Measurements from ENCODE around the gene TNFRSF4.

TNFRSF4 gene

DNA sequence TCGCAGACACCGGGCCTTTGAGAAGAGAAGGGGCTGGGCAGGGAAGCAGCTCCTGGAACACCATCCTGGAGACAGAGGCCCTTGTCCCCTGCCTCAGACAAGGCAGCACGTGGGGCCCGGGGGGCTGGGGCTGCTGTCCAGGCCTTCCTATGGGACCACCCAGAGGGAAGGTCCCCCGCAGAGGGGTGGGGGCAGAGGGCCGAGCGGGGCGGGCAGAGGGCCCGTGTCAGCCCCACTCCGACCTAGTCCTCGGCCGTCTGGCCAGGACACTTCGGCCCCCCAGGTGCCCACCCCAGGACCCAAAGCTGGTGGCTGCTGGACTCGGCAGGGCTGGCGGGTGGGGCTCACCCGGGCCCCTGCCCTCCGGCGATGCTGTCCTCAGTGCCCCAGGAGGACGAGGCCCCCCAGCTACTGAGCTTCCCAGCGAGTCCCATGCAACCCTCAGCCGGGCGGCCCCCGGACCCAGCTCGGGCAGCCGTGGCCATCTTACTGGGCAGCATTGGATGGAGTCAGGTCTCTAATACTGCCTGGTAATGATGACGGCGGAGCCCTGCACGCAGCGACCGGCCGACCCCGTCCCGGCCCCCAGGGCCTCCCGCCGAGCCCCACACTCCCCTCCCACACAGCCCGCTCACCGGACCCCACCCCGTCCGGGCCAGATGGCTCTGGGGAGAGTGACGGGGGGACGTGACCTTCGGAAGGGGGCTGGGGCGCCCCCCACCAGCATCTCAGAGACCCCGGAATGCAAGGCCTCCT is 47.1 kb downstream of the TNFRSF4 start:
- DNase-seq: no peak

DNA sequence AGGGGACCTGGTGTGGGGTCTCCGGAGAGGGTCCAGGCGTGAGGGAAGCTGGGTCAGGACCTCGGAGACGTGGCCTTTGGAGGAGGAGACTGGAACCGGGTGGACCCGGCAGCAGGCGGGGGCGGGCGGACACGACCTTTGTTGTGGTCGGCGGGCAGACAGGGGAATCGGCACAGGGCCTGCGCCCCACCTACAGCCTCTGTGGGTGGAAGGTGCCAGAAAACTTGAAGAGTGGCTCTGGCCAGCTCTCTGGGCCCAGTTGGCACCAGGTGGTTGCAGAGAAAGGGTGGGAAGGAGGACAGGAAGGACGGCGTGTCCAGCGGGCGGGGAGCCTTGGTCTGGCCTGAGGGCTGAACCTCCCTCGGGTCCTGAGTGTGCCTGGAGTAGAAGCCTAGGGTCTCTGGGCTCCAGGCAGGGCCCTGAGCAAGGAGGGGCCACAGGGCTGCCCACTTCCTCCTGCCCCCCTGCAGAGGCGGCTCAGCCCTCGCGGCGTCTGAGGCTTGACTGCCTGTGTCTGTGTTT is 48.0 kb downstream of the TNFRSF4 start:
- no peak for DNase-seq

DNA sequence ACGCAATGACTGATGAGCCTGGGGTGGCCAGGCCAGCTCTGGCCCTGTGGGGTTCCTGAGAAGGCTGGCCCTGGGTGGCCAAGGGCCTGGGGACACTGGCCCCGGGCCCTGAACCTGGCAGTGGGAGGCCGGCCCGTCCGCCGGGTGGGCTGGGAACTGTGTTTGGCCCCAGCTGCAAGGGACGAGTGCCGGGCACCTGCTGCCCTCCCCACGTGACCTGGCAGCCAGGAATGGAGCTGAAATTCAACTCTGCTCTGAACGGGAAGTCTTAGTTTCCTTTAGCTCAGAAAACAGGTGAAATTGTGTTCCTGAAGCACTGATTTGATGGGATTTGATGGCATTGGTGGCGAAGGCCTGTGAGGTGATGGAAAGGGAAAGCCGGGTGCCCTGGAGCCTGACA is 48.5 kb downstream of the TNFRSF4 start:
- no peak for DNase-seq

DNA sequence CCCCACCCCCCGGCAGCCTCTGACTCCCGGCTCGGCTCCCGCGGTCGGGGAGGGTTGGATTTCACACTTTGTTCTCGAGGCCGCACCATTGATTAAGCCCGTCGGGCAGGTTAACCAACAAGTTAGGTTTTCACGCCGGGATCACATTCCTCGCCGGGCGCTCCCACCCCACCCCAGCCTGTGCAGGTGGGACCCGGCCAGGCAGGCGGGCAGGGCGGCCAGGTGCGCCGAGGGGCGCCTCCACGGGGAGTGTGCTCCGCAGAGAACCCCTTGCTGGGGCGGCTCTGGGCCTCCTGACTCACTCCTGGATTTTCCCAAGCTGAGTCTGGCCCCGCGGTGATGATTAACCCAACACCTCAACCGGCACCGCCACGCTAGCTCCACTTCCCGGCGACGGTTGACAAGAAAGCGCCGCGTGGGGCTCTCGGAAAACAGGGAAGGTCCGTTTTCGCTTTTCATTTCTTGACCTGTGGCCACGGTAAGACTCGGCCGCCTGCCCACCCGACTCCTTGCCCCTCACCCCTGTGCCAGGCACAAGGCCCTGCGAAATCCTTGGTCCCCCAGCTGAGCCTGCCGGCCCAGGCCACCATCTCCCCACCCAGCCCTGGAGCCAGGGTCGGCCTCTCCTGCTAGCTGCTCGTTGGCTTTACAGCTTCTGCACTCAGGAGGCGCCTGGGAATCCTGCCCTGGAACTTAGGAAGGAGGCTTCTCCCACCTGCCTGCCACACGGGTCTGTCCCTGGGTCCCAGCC is 49.1 kb downstream of the TNFRSF4 start:
- DNase-seq: no peak

DNA sequence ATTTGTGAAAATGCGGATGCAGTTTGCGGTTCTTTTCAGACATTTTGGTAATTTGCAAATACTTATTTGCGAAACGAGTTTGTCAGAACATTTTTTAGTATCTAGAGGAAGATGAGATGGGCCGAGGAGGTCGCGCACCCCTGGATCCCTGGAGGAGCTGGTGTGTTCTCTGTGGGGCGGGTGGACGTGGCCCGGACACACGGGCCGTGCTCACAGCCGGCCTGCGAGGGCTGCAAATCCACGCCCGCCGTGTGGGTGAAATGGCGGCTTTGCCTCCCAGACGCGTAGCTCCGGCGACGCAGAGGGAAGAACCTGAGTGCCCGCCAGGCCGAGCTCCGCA is 49.6 kb downstream of the TNFRSF4 start:
- DNase-seq: no peak

DNA sequence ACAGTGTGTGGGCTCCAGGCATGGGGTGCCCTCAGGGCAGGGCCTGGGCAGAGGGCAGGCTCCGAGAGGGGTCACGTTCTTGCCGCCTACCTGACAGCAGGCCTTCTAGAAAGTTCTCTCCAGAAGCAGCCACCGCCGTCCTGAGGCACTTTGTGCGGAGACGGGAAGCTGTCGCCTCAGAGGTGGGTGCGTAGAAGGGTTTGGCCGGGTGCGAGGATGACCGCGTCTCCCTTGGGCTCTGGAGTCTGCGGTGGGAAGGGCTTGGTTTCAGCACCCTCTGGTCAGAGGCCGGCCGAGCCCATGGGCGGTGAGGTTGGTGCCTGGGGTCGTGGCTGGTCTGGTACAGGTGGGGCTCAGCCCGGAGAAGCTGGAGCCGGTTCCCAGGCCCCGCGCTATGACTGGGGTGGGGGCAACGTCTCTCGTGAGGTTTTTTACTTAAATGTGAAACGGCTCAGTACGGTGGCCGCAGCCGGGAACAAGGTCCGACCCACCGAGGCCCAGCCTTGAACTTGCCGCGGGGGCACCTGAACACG is 50.3 kb downstream of the TNFRSF4 start:
- no peak for DNase-seq

DNA sequence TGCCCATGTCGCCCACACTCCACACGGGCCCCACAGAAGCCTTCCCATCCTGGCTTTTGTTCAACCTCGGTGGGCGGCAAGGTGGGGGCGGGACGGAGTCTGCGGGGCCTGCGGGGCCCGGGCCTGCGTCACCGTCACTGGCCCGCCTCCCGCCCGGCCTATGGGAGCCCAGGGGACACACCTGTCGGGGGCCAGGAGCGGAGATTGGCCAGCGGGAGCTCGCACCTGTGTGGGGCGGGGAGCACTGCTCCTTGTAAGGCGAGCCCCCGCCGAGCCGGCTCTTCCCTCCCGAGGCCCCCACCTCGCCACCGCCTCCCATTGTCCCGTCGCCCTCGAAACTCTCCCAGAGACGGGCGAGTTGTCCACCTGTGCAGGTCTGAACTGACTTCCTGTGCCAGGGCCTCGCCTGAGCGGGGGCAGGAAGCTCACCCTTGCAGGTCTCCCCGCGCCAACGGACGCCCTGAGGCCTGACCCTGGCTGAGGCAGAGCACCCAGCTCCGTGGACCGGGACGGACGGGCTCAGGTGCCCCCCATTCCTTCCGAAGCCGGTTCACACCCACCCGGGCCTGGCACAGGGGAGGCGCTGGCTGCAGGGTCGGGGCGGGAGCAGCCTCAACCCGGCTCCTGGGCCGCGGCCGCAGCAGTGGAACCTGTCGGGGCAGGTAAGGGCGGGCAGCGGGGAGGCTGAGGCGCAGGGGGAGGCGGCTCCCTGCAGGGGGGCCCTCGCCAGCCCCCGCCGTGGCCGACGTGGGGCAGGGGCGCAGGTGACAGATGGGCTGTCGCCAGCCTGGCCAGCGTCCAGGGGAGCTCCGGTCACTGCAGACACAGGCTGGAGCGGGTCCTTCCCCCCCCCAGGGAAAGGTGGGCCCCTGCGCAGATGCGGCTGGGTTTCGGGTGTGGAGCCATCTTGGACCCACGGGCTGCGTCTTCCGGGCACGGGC is 51.1 kb downstream of the TNFRSF4 start:
- DNase-seq: no peak

DNA sequence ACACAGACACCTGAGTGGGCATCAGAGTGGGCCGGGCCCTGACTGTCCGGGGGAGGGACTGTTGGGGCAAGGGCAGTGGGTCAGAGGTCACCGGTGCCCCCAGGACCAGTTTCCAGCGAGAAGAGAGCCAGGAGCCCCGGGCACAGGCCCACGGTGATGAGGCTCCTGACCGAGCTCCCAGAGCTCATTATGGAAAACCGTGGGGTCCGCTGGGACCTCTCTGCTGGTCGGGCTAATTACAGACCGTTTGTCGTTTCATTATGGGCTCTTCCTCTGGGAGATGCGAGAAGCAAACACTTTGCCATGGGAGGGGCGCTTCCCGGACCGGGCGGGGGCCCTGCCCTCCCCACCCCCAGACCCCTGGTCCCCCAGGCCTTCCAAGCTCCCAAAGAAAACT is 52.3 kb downstream of the TNFRSF4 start:
- DNase-seq: no peak

All from midbrain (tissue), 1 donor.